Astrocyte (in vitro differentiated cells and primary cell): ENCODE data around the gene PRDM8.

Experiments used
- CTCF ChIP-seq: IDR thresholded peaks from 2 replicates; pipeline ENCODE4 v1.5.1; 2011; ENCODE audit warnings: low read depth, mild to moderate bottlenecking, inconsistent platforms, low read length, moderate library complexity; ENCODE audit not compliant: insufficient read depth
- EZH2 ChIP-seq: IDR thresholded peaks from 2 replicates; pipeline ENCODE4 v1.6.1; 2012; ENCODE audit warnings: mild to moderate bottlenecking, low read length, inconsistent platforms; ENCODE audit not compliant: insufficient read depth

- no peak for TF ChIP-seq CTCF
- TF ChIP-seq EZH2 = no peak
These were observed 43.7 kb downstream of the PRDM8 start for GRCh38 chr4:80240976-80241375.
